Neural progenitor cell (in vitro differentiated cells): ENCODE data around the gene OPCML. TPM values are rescaled to one million over a fixed set of nuclear protein-coding genes. Genes with fewer than 3 reads are reported as not detected.

Experiments used
- DNase-seq: peaks from one replicate; pipeline ENCODE4 v3.0.0-alpha.2; 2016; ENCODE audit warnings: low spot score
- H2AFZ ChIP-seq: fragments of 200-600 bp; sonication (generic); replicated peaks from 2 replicates; pipeline ENCODE4 v1.6.1; 2016; ENCODE audit warnings: antibody characterized with exemption
- H3F3A ChIP-seq: fragments of 200-600 bp; sonication (generic); 2 replicates; pipeline ENCODE4 v1.6.1; 2016; ENCODE audit warnings: antibody characterized with exemption, low read depth
- H3K27ac ChIP-seq: fragments of 200-600 bp; sonication (generic); 2 replicates; pipeline ENCODE4 v1.5.1; 2016; ENCODE audit warnings: mild to moderate bottlenecking
- H3K27me3 ChIP-seq: fragments of 200-600 bp; sonication (generic); 2 replicates; pipeline ENCODE4 v1.6.1; 2016; ENCODE audit warnings: mild to moderate bottlenecking, moderate library complexity
- H3K36me3 ChIP-seq: fragments of 200-600 bp; sonication (generic); 2 replicates; pipeline ENCODE4 v1.5.1; 2016
- H3K4me1 ChIP-seq: fragments of 200-600 bp; sonication (generic); 2 replicates; pipeline ENCODE4 v1.6.1; 2016; ENCODE audit warnings: mixed run types
- H3K4me2 ChIP-seq: fragments of 200-600 bp; sonication (generic); 2 replicates; pipeline ENCODE4 v1.6.1; 2016
- H3K4me3 ChIP-seq: fragments of 200-600 bp; sonication (generic); 2 replicates; pipeline ENCODE4 v1.5.1; 2016
- H3K79me2 ChIP-seq: fragments of 200-600 bp; sonication (generic); 2 replicates; pipeline ENCODE4 v1.6.1; 2016; ENCODE audit warnings: low read depth
- H3K9ac ChIP-seq: fragments of 200-600 bp; sonication (generic); 2 replicates; pipeline ENCODE4 v1.6.1; 2016
- H3K9me3 ChIP-seq: fragments of 200-600 bp; sonication (generic); 2 replicates; pipeline ENCODE4 v1.5.1; 2016; ENCODE audit warnings: low read depth
- H4K20me1 ChIP-seq: fragments of 200-600 bp; sonication (generic); 2 replicates; pipeline ENCODE4 v1.6.1; 2016; ENCODE audit warnings: low read depth
- H3K27ac Mint-ChIP-seq: 3 replicates; pipeline ENCODE4 v1.8.0; 2021; ENCODE audit warnings: mixed read lengths
- H3K27me3 Mint-ChIP-seq: 2 replicates; pipeline ENCODE4 v1.8.0; 2022; ENCODE audit warnings: low read depth, mild to moderate bottlenecking, inconsistent platforms, moderate library complexity, mixed read lengths; ENCODE audit not compliant: insufficient read depth
- H3K36me3 Mint-ChIP-seq: 3 replicates; pipeline ENCODE4 v1.8.0; 2021; ENCODE audit warnings: mixed read lengths
- H3K4me1 Mint-ChIP-seq: 3 replicates; pipeline ENCODE4 v1.8.0; 2021; ENCODE audit warnings: mixed read lengths
- H3K4me3 Mint-ChIP-seq: 3 replicates; pipeline ENCODE4 v1.8.0; 2021; ENCODE audit warnings: mild to moderate bottlenecking, moderate library complexity, mixed read lengths
- H3K9me3 Mint-ChIP-seq: 3 replicates; pipeline ENCODE4 v1.8.0; 2020; ENCODE audit warnings: mixed read lengths
- EZH2 ChIP-seq: fragments of 200-600 bp; sonication (generic); IDR thresholded peaks from 2 replicates; pipeline ENCODE4 v1.6.1; 2017; ENCODE audit warnings: antibody characterized with exemption, mild to moderate bottlenecking, moderate library complexity
- EZH2phosphoT487 ChIP-seq: fragments of 200-600 bp; sonication (generic); IDR thresholded peaks from 2 replicates; pipeline ENCODE4 v1.6.1; 2017; ENCODE audit warnings: antibody characterized with exemption
- total RNA-seq: library from RNA; depleted of rRNA; stranded (reverse); fragments of >200 nt; gene quantifications from 2 replicates; pipeline ENCODE4 v1.2.3, GENCODE V29; 2015; ENCODE audit warnings: low replicate concordance
- TF ChIP-seq, protein P1 (sequence below): fragments of 200-600 bp; sonication (generic); IDR thresholded peaks from 2 replicates; pipeline ENCODE4 v1.5.1; 2017; ENCODE audit warnings: antibody characterized with exemption, mild to moderate bottlenecking

OPCML gene
- total RNA-seq, 1 donor from 2014 or later: 0.02 TPM

GRCh38 chr11:133492895-133493294 is 39.4 kb downstream of the OPCML start:
- Histone ChIP-seq H3F3A (no peaks in the 10 kb centered on the region), H3K27me3 (no peaks in the 10 kb centered on the region), H3K79me2 (no peaks in the 10 kb centered on the region), H3K4me2 (no peak overlapping the region), H3K4me1 (no peaks in the 10 kb centered on the region), H4K20me1 (no peaks in the 10 kb centered on the region), H3K9me3 (no peaks in the 10 kb centered on the region), H3K27ac (no peak overlapping the region), H3K9ac (no peak overlapping the region), H2AFZ (no peak overlapping the region), H3K4me3 (no peak overlapping the region), H3K36me3 (no peaks in the 10 kb centered on the region)
- Mint-ChIP-seq H3K4me1 (peaks cover 15% of the 10 kb centered on the region), H3K4me3 (no peak overlapping the region), H3K27me3 (peaks cover 2% of the 10 kb centered on the region), H3K36me3 (no peaks in the 10 kb centered on the region), H3K27ac (no peak overlapping the region), H3K9me3 (no peaks in the 10 kb centered on the region)
- DNase-seq: no peak
- TF ChIP-seq EZH2: no peak
- TF ChIP-seq EZH2phosphoT487: no peak
- TF ChIP-seq, protein P1, sequence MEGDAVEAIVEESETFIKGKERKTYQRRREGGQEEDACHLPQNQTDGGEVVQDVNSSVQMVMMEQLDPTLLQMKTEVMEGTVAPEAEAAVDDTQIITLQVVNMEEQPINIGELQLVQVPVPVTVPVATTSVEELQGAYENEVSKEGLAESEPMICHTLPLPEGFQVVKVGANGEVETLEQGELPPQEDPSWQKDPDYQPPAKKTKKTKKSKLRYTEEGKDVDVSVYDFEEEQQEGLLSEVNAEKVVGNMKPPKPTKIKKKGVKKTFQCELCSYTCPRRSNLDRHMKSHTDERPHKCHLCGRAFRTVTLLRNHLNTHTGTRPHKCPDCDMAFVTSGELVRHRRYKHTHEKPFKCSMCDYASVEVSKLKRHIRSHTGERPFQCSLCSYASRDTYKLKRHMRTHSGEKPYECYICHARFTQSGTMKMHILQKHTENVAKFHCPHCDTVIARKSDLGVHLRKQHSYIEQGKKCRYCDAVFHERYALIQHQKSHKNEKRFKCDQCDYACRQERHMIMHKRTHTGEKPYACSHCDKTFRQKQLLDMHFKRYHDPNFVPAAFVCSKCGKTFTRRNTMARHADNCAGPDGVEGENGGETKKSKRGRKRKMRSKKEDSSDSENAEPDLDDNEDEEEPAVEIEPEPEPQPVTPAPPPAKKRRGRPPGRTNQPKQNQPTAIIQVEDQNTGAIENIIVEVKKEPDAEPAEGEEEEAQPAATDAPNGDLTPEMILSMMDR: no peak

- H3K27ac ChIP-seq: no peak overlapping the region
- Mint-ChIP-seq H3K4me1 (peaks cover 7% of the 10 kb centered on the region), H3K27ac (peak overlapping the region; percentile 40), H3K36me3 (no peaks in the 10 kb centered on the region), H3K27me3 (peaks cover 4% of the 10 kb centered on the region), H3K9me3 (no peaks in the 10 kb centered on the region), H3K4me3 (no peak overlapping the region)
- no peaks in the 10 kb centered on the region for H3K79me2 ChIP-seq
- H3K4me2 ChIP-seq: no peak overlapping the region
- H3F3A ChIP-seq: no peaks in the 10 kb centered on the region
- no peak overlapping the region for H2AFZ ChIP-seq
- no peaks in the 10 kb centered on the region for H3K9me3 ChIP-seq
- H3K36me3 ChIP-seq: no peaks in the 10 kb centered on the region
- H3K9ac ChIP-seq: no peak overlapping the region
- H3K4me3 ChIP-seq: no peak overlapping the region
- no peaks in the 10 kb centered on the region for H3K4me1 ChIP-seq
- H4K20me1 ChIP-seq: no peaks in the 10 kb centered on the region
- no peaks in the 10 kb centered on the region for H3K27me3 ChIP-seq
- DNase-seq: no peak
- TF ChIP-seq, protein P1: no peak
- TF ChIP-seq EZH2phosphoT487 (no peak), EZH2 (no peak)
Observed at GRCh38 chr11:133491680-133492383, 40.5 kb downstream of the OPCML start.

- Mint-ChIP-seq H3K9me3 (no peaks in the 10 kb centered on the region), H3K27ac (no peak overlapping the region), H3K36me3 (no peaks in the 10 kb centered on the region), H3K27me3 (peaks cover 3% of the 10 kb centered on the region), H3K4me1 (peaks cover 6% of the 10 kb centered on the region), H3K4me3 (no peak overlapping the region)
- Histone ChIP-seq H3F3A (no peaks in the 10 kb centered on the region), H3K36me3 (no peaks in the 10 kb centered on the region), H3K27me3 (no peaks in the 10 kb centered on the region), H3K9me3 (no peaks in the 10 kb centered on the region), H3K4me2 (no peak overlapping the region), H3K27ac (no peak overlapping the region), H3K9ac (no peak overlapping the region), H3K4me3 (no peak overlapping the region), H4K20me1 (no peaks in the 10 kb centered on the region), H2AFZ (no peak overlapping the region), H3K4me1 (peaks cover 6% of the 10 kb centered on the region), H3K79me2 (no peaks in the 10 kb centered on the region)
- no peak for DNase-seq
- TF ChIP-seq EZH2 (no peak), EZH2phosphoT487 (no peak)
- TF ChIP-seq, protein P1: no peak
Observed at GRCh38 chr11:133480722-133481121, 51.6 kb downstream of the OPCML start.
